CD4-positive, alpha-beta memory T cell (primary cell): Measurements from ENCODE around the gene OTUD7B. TPM values are rescaled to one million over a fixed set of nuclear protein-coding genes. Genes with fewer than 3 reads are reported as not detected.

ENCODE experiments used
- CTCF ChIA-PET: fragments of 350-600 bp; sonication (Branson Sonifier 250); formaldehyde crosslinking; loops from one replicate; lab custom pipeline; 2021; ENCODE audit warnings: inconsistent platforms; ENCODE audit not compliant: partially characterized antibody; lab: Charles Lee
- POLR2A ChIA-PET: fragments of 350-600 bp; sonication (Branson Sonifier 250); formaldehyde crosslinking; loops from one replicate; lab custom pipeline; 2021; ENCODE audit not compliant: partially characterized antibody; lab: Charles Lee
- DNase-seq, 5 donors: peaks; one replicate each; pipeline versions ENCODE4 v3.0.0 to v3.0.0-alpha.2; 2020 to 2022; ENCODE audit warnings: mixed read lengths in 1 of 5
- H3K27ac ChIP-seq: one replicate; pipeline ENCODE4 v1.7.0; 2013; ENCODE audit warnings: low read depth, low read length
- H3K27me3 ChIP-seq: 2 replicates; pipeline ENCODE4 v1.7.0; 2013; ENCODE audit warnings: mild to moderate bottlenecking, low read length, moderate library complexity; ENCODE audit not compliant: insufficient read depth
- H3K36me3 ChIP-seq: 2 replicates; pipeline ENCODE4 v1.7.0; 2013; ENCODE audit warnings: mild to moderate bottlenecking, low read length, moderate library complexity; ENCODE audit not compliant: insufficient read depth
- H3K4me1 ChIP-seq: 2 replicates; pipeline ENCODE4 v1.7.0; 2013; ENCODE audit warnings: mild to moderate bottlenecking, low read length, moderate library complexity; ENCODE audit not compliant: insufficient read depth
- H3K4me3 ChIP-seq, 2 donors: one replicate each; pipeline ENCODE4 v1.7.0; 2013; ENCODE audit warnings: low read length in 2 of 2, mild to moderate bottlenecking in 1 of 2
- H3K9me3 ChIP-seq, 2 donors: one replicate each; pipeline ENCODE4 v1.7.0; 2013; ENCODE audit warnings: low read length in 2 of 2, control low read depth in 1 of 2; ENCODE audit not compliant: control insufficient read depth in 1 of 2
- H3K27ac Mint-ChIP-seq, 7 donors: one replicate each; pipeline ENCODE4 v1.8.0; 2020 to 2021; ENCODE audit warnings: mixed read lengths in 7 of 7, mild to moderate bottlenecking in 6 of 7, inconsistent platforms in 3 of 7, moderate library complexity in 3 of 7
- H3K27me3 Mint-ChIP-seq, 2 donors: one replicate each; pipeline ENCODE4 v1.8.0; 2020 to 2021; ENCODE audit warnings: mixed read lengths in 2 of 2
- H3K36me3 Mint-ChIP-seq, 2 donors: one replicate each; pipeline ENCODE4 v1.8.0; 2020 to 2021; ENCODE audit warnings: mixed read lengths in 2 of 2, inconsistent platforms in 1 of 2, mild to moderate bottlenecking in 1 of 2
- H3K4me1 Mint-ChIP-seq, 4 donors: one replicate each; pipeline ENCODE4 v1.8.0; 2020 to 2021; ENCODE audit warnings: mixed read lengths in 4 of 4, mild to moderate bottlenecking in 1 of 4
- H3K4me3 Mint-ChIP-seq, 8 donors: one replicate each; pipeline ENCODE4 v1.8.0; 2020 to 2021; ENCODE audit warnings: mixed read lengths in 8 of 8, mild to moderate bottlenecking in 7 of 8, moderate library complexity in 6 of 8, inconsistent platforms in 3 of 8
- H3K9me3 Mint-ChIP-seq, 8 donors: one replicate each; pipeline ENCODE4 v1.8.0; 2020 to 2021; ENCODE audit warnings: mixed read lengths in 8 of 8, mild to moderate bottlenecking in 5 of 8, inconsistent platforms in 3 of 8, moderate library complexity in 1 of 8
- intact Hi-C: fragments of 100-400 bp; cut with micrococcal nuclease; formaldehyde crosslinking; loops from one replicate; pipeline ENCODE4 v1.15.1; 2023
- polyA plus RNA-seq, 2 donors: library from polyadenylated mRNA; unstranded; fragments of 300-500 nt; fragmentation: Illumina TruSeq; gene quantifications; one replicate each; pipeline ENCODE4 v1.2.3, GENCODE V29; 2021
- total RNA-seq, 2 experiments: library from RNA; stranded (reverse); gene quantifications; one replicate each; pipeline ENCODE4 v1.2.3, GENCODE V29; 2021

The OTUD7B gene
- total and polyA plus RNA-seq, 4 experiments from 2014 or later = 0.27 to 17.6 (median 9.0) TPM

DNA sequence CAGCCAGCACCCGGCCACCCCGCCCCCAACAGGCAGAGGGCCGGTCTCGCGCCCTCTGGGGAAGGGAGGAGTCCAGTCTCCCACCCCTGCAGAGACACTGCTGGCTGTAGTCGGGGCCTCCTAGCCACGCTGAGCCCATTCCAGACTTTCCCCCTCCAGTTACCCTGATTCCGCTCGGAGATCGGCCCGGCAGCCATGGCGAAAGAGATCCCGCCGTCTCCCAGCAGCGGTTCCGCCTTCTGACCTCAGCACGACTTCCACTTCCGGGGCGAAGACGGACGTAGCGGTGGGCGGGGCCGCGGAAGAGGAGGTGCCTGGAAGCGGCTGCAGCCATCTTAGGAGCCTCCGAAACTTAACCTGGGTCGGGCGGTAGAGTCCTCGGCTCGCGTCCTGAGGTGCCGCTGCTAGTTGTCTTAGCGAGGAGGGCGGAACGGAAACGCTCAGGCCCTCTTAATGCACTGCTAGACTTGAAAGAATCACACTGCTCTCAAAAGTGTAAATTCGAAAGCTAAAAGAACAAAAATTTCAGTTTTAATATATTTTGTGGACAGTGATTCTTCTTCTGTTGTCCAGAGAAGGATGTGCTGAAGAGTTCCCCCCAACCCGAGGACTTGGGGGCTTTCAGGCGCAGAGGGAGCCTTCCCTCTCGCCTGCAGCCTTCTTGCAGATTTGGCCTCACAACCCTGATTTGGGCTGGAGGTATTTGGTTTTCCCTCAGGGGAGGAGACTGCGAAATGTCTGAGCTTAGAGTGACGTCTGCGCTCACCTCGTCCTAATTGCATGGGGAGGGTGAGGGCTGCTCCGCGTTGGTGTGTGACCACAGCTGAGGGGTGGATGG, 82.7 kb downstream of the OTUD7B start, which contains the start of gene SF3B4:
Gene SF3B4 (minus strand): TSS at position 241 of the 838 bp plus-strand sequence. CDS start 44 bp downstream, at position 197.
- no peaks in the 10 kb centered on the region for H3K9me3 ChIP-seq
- H3K27ac ChIP-seq = peak within 1 kb of the TSS; percentile 87
- H3K4me1 ChIP-seq = peaks cover 40% of the 10 kb centered on the region
- Mint-ChIP-seq H3K4me3 (peak within 1 kb of the TSS; percentile 90 to 98 (median 96)), H3K36me3 (peaks cover 32 to 45% of the 10 kb centered on the region in 2 donors), H3K27ac (peak within 1 kb of the TSS; percentile 95 to 98 (median 97)), H3K4me1 (peaks cover 28 to 53% (median 41%) of the 10 kb centered on the region in 4 donors), H3K27me3 (peaks cover 3% of the 10 kb centered on the region in 2 donors), H3K9me3 (no peaks in the 10 kb centered on the region)
- CTCF ChIA-PET = interaction anchor here (1.0 to 2.2 kb wide), 4 partner anchors 34 to 259 kb away, joined by 3 to 13 read pairs (median 6); a partner anchor contains a TSS
- H3K36me3 ChIP-seq = peaks cover 36% of the 10 kb centered on the region
- intact Hi-C loops = loop anchor here (1.0 kb wide), 3 partner anchors 12 to 40 kb away; partner anchors contain the start of gene BOLA1
- POLR2A ChIA-PET = interaction anchor here (0.8 to 6.6 kb wide), 26 partner anchors 9 to 702 kb away, joined by 3 to 176 read pairs (median 5); partner anchors contain the start of genes APH1A, BOLA1, ENSA and OTUD7B
- DNase-seq = peak; percentile 93 to 97 (median 94)
- no peaks in the 10 kb centered on the region for H3K27me3 ChIP-seq
- H3K4me3 ChIP-seq = peak within 1 kb of the TSS; percentile 80 to 86

DNA sequence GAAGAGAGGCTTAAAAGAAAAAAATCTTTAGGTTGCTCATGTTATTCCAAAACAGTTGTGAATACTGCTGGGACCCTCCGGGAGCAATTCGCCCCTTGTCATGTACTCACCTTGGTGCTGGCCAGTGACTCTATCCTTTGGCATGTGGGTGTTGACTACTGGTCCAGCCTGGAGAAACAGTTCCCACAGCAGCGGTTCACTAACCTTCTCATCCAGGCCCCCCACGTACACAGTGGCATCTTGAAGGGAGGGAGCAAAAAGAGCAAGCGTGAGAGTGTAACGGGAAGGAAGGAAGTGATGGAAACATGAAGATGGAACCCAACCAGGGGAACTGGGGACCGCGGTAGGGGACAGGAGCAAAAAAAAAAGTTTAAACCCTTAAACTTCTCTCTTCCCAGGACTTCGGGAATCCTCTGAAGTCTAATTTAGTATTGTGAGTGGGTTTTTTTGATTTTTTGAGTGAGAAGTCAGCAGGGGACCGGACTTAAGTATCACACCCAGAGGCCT, 83.4 kb downstream of the OTUD7B start:
- intact Hi-C loops = loop anchor here (1.0 kb wide), 3 partner anchors 12 to 40 kb away; partner anchors contain the start of gene BOLA1
- H3K36me3 ChIP-seq = peaks cover 40% of the 10 kb centered on the region
- peaks cover 37 to 50% of the 10 kb centered on the region in 2 donors for H3K36me3 Mint-ChIP-seq
- CTCF ChIA-PET = no interaction called here
- peak overlapping the region; percentile 95 to 98 (median 97) for H3K27ac Mint-ChIP-seq
- POLR2A ChIA-PET = interaction anchor here (2.2 to 6.6 kb wide), 2 partner anchors 11 to 39 kb away, joined by 8 to 176 read pairs; a partner anchor contains a TSS
- peaks cover 28 to 53% (median 41%) of the 10 kb centered on the region in 4 donors for H3K4me1 Mint-ChIP-seq
- DNase-seq = no peak
- H3K27ac ChIP-seq = peak overlapping the region; percentile 87
- no peaks in the 10 kb centered on the region for H3K27me3 ChIP-seq
- H3K27me3 Mint-ChIP-seq = peaks cover under 1 to 3% of the 10 kb centered on the region in 2 donors
- no peaks in the 10 kb centered on the region for H3K9me3 ChIP-seq
- peaks cover 40% of the 10 kb centered on the region for H3K4me1 ChIP-seq
- H3K4me3 Mint-ChIP-seq = peak overlapping the region; percentile 90 to 98 (median 96)
- peak overlapping the region; percentile 80 to 86 for H3K4me3 ChIP-seq
- H3K9me3 Mint-ChIP-seq = no peaks in the 10 kb centered on the region

DNA sequence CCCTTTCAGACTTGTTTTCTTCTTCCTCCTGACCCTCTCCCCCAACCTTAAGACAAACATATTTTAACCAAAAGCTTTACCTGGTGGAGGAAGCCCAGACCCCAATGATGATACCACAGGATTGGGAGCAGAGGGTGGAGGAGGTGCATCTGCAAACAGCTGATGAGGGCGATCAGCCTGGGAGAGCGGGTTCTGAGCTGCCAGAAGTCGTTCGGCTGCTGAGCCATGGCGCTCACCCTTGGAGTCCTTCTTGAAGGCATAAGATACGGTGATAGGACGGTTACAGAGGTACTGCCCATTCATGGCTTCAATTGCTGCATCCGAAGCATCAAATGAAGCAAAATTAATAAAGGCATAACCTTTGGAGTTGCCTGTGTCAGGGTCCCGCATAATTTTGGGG, 84.2 kb downstream of the OTUD7B start:
- H3K27me3 ChIP-seq = no peaks in the 10 kb centered on the region
- H3K36me3 ChIP-seq = peaks cover 40% of the 10 kb centered on the region
- Mint-ChIP-seq H3K36me3 (peaks cover 44 to 56% of the 10 kb centered on the region in 2 donors), H3K4me3 (peak overlapping the region; percentile 50 to 98 (median 84)), H3K9me3 (no peaks in the 10 kb centered on the region), H3K4me1 (peaks cover 28 to 53% (median 41%) of the 10 kb centered on the region in 4 donors), H3K27ac (peak overlapping the region in 5 of 7 donors; percentile 19 to 97 (median 57)), H3K27me3 (peaks cover 0 to under 1% of the 10 kb centered on the region in 2 donors)
- peak overlapping the region in 1 of 2 donors; percentile 86 for H3K4me3 ChIP-seq
- intact Hi-C loops = no loop called here
- H3K9me3 ChIP-seq = no peaks in the 10 kb centered on the region
- ChIA-PET CTCF (no interaction called here), POLR2A (interaction anchor here (0.5 to 2.3 kb wide), 3 partner anchors 10 to 374 kb away, joined by 4 to 25 read pairs (median 8); a partner anchor contains a TSS)
- H3K27ac ChIP-seq = no peak overlapping the region
- no peak for DNase-seq
- H3K4me1 ChIP-seq = peaks cover 40% of the 10 kb centered on the region

DNA sequence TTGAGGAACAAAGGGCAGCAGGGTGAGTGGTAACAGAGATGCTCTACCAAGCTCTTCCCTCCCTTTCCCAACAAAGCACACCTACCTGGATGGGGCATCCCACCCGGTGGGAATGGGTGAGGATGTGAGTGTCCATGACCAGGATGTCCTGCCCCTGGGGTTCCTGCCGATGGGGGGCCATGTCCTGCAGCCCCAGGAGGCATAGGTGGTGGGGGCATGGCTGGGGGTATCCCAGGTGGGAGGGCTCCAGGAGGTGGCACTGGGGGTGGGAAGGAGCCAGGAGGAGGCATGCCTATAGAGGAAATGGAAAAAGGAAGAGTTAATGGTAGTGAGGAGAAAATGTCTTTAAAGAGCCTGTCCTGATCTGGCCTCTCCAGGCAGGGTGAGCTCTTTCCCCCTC, 84.8 kb downstream of the OTUD7B start:
- Mint-ChIP-seq H3K4me1 (peaks cover 28 to 53% (median 41%) of the 10 kb centered on the region in 4 donors), H3K27me3 (no peaks in the 10 kb centered on the region), H3K36me3 (peaks cover 44 to 56% of the 10 kb centered on the region in 2 donors), H3K4me3 (peak overlapping the region; percentile 74 to 98 (median 78)), H3K9me3 (no peaks in the 10 kb centered on the region), H3K27ac (peak overlapping the region in 6 of 7 donors; percentile 19 to 97 (median 58))
- no peak for DNase-seq
- POLR2A ChIA-PET = interaction anchor here (2.2 to 2.3 kb wide), 2 partner anchors 9 to 38 kb away, joined by 8 to 25 read pairs; a partner anchor contains a TSS
- H3K4me3 ChIP-seq = no peak overlapping the region
- H3K9me3 ChIP-seq = no peaks in the 10 kb centered on the region
- peaks cover 40% of the 10 kb centered on the region for H3K4me1 ChIP-seq
- CTCF ChIA-PET = no interaction called here
- H3K36me3 ChIP-seq = peaks cover 40% of the 10 kb centered on the region
- no peak overlapping the region for H3K27ac ChIP-seq
- intact Hi-C loops = no loop called here
- H3K27me3 ChIP-seq = no peaks in the 10 kb centered on the region

DNA sequence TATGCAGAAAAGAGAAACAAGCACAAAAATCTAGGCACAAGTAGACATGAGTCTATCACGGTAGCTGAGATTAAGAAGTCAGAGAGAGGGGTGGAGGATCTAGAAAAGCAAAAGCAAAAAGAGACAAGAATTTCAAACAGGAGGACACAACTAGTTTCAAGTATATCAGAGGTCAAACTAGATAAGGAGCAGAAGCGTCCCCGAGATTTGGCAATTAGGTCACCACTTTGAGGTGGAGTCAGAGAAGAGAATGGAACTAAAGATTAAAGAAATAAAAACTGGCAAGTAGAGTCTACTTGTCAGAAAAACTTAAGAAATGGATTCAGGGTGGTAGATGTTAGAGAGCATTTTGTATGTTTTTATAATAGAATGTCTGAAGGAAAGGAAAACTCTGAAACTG, 85.2 kb downstream of the OTUD7B start:
- CTCF ChIA-PET = interaction anchor here (0.6 kb wide), 1 partner anchor 1172 kb away, joined by 3 read pairs; no protein-coding TSS in a partner anchor
- H3K27me3 ChIP-seq = no peaks in the 10 kb centered on the region
- no peak overlapping the region for H3K27ac ChIP-seq
- peaks cover 40% of the 10 kb centered on the region for H3K36me3 ChIP-seq
- Mint-ChIP-seq H3K9me3 (no peaks in the 10 kb centered on the region), H3K4me1 (peaks cover 28 to 53% (median 41%) of the 10 kb centered on the region in 4 donors), H3K27me3 (no peaks in the 10 kb centered on the region), H3K36me3 (peaks cover 44 to 58% of the 10 kb centered on the region in 2 donors), H3K4me3 (peak overlapping the region; percentile 61 to 98 (median 75)), H3K27ac (peak overlapping the region; percentile 2 to 97 (median 60))
- H3K9me3 ChIP-seq = no peaks in the 10 kb centered on the region
- peaks cover 40% of the 10 kb centered on the region for H3K4me1 ChIP-seq
- no peak for DNase-seq
- POLR2A ChIA-PET = interaction anchor here (2.2 to 2.3 kb wide), 2 partner anchors 9 to 38 kb away, joined by 8 to 25 read pairs; a partner anchor contains a TSS
- no peak overlapping the region for H3K4me3 ChIP-seq
- intact Hi-C loops = no loop called here

DNA sequence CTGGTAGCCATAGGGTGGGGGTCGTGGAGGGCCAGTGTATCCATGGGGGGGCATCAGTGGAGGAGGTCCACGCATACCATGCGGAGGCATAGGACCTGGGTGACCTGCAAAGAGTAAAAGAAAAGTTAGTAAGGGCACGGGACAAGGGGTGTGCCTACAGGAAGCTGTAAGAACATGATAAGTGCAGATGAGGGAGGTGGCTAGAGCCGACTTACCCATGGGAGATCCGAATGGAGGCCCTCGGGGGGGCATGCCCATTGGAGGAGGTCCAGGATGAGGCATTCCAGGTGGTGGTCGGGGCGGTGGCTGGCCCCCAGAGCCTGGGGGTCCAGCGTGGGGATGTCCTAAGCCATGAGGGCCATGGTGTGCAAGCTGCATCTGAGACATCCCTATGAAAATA, 86.9 kb downstream of the OTUD7B start:
- Mint-ChIP-seq H3K36me3 (peaks cover 44 to 58% of the 10 kb centered on the region in 2 donors), H3K27ac (no peak overlapping the region), H3K4me3 (peak overlapping the region in 1 of 8 donors; percentile 39), H3K4me1 (peaks cover 27 to 53% (median 39%) of the 10 kb centered on the region in 4 donors), H3K27me3 (no peaks in the 10 kb centered on the region), H3K9me3 (no peaks in the 10 kb centered on the region)
- no peak for DNase-seq
- no peak overlapping the region for H3K27ac ChIP-seq
- no peak overlapping the region for H3K4me3 ChIP-seq
- H3K4me1 ChIP-seq = peaks cover 35% of the 10 kb centered on the region
- CTCF ChIA-PET = no interaction called here
- H3K27me3 ChIP-seq = no peaks in the 10 kb centered on the region
- H3K9me3 ChIP-seq = no peaks in the 10 kb centered on the region
- POLR2A ChIA-PET = interaction anchor here (1.6 kb wide), 1 partner anchor 36 kb away, joined by 15 read pairs; a partner anchor contains a TSS
- intact Hi-C loops = no loop called here
- H3K36me3 ChIP-seq = peaks cover 40% of the 10 kb centered on the region
